GM12892 (cell line): ENCODE results near the gene CISD3.
A peak's percentile ranks its signal among the peaks of the same experiment; 100 is the strongest.
"Not testable (repeated sequence)": the region's sequence is repeated elsewhere in the genome, so short reads cannot be mapped to it uniquely, and the experiment has no call there.

Experiments
- DNase-seq: peaks from one replicate; pipeline ENCODE4 v3.0.0; 2011; ENCODE audit not compliant: insufficient read length
- FAIRE-seq: peaks from 2 replicates; lab custom pipeline; 2011; peaks lifted over from hg19 to GRCh38; lab: Jason Lieb, UNC
- POLR2A ChIP-seq: IDR thresholded peaks from 2 replicates; pipeline ENCODE4 v1.6.1; 2011; ENCODE audit warnings: low read depth, low read length, control low read depth
- POLR2AphosphoS5 ChIP-seq: IDR thresholded peaks from 2 replicates; pipeline ENCODE4 v1.6.1; 2011; ENCODE audit warnings: low read depth, low read length, control low read depth
- TAF1 ChIP-seq: IDR thresholded peaks from 2 replicates; pipeline ENCODE4 v1.6.1; 2011; ENCODE audit warnings: low read depth, mild to moderate bottlenecking, control low read depth, low read length, borderline replicate concordance

Gene CISD3

GRCh38 chr17:38719289-38719942 is 10.7 kb upstream of the CISD3 start:
- FAIRE-seq (no peak), DNase-seq (no peak)
- TF ChIP-seq POLR2A (no peak; the same call in 1 of the 2 replicates), POLR2AphosphoS5 (no peak), TAF1 (no peak)

GRCh38 chr17:38719943-38720641 is 10.0 kb upstream of the CISD3 start:
- no peak for TF ChIP-seq POLR2A
- no peak for TF ChIP-seq POLR2AphosphoS5
- TF ChIP-seq TAF1: no peak
- no peak for DNase-seq
- no peak for FAIRE-seq

GRCh38 chr17:38720941-38721340 is 9.2 kb upstream of the CISD3 start:
- DNase-seq: no peak
- TF ChIP-seq TAF1 (no peak), POLR2AphosphoS5 (no peak), POLR2A (no peak)
- no peak for FAIRE-seq

GRCh38 chr17:38721802-38722201 is 8.3 kb upstream of the CISD3 start:
- FAIRE-seq: no peak
- TF ChIP-seq POLR2AphosphoS5: no peak
- TF ChIP-seq POLR2A: no peak
- no peak for TF ChIP-seq TAF1
- DNase-seq: no peak

- TF ChIP-seq POLR2A (no peak), POLR2AphosphoS5 (no peak), TAF1 (no peak)
- no peak for DNase-seq
- FAIRE-seq: no peak
Measured at GRCh38 chr17:38724337-38724988, 5.7 kb upstream of the CISD3 start.

GRCh38 chr17:38725066-38725465 is 5.1 kb upstream of the CISD3 start:
- DNase-seq (no peak), FAIRE-seq (no peak)
- no peak for TF ChIP-seq POLR2AphosphoS5
- TF ChIP-seq TAF1: no peak

GRCh38 chr17:38726145-38726544 is 4.0 kb upstream of the CISD3 start:
- not testable (repeated sequence) for DNase-seq, FAIRE-seq

- TF ChIP-seq POLR2A: no peak
- no peak for TF ChIP-seq TAF1
- no peak for TF ChIP-seq POLR2AphosphoS5
- DNase-seq (no peak), FAIRE-seq (no peak)
Measured at GRCh38 chr17:38727736-38728135, 2.4 kb upstream of the CISD3 start.

GRCh38 chr17:38728290-38728831 is 1.8 kb upstream of the CISD3 start:
- DNase-seq: no peak
- no peak for FAIRE-seq
- TF ChIP-seq POLR2AphosphoS5 (peak; percentile 58), POLR2A (peak; percentile 53; the same call in 1 of the 2 replicates), TAF1 (no peak)

- no peak for FAIRE-seq
- DNase-seq: no peak
- TF ChIP-seq POLR2A (no peak), TAF1 (no peak), POLR2AphosphoS5 (no peak)
Measured at GRCh38 chr17:38729368-38729885, 714 bp upstream of the CISD3 start.

- FAIRE-seq: no peak
- no peak for DNase-seq
- TF ChIP-seq POLR2AphosphoS5 (no peak), POLR2A (no peak), TAF1 (no peak)
Measured at GRCh38 chr17:38730526-38731379, 612 bp downstream of the CISD3 start.
